COLO829 (cell line): ENCODE measurements around the gene OPCML.

ENCODE experiments used
- DNase-seq: peaks from one replicate; pipeline ENCODE4 v3.0.0; 2012; ENCODE audit warnings: low spot score

Gene OPCML

GRCh38 chr11:132788816-132789325 is 743.4 kb downstream of the OPCML start:
- DNase-seq = no peak

- no peak for DNase-seq
Measured at GRCh38 chr11:132785878-132786277, 746.4 kb downstream of the OPCML start.

GRCh38 chr11:132784441-132784840 is 747.9 kb downstream of the OPCML start:
- DNase-seq = no peak

GRCh38 chr11:132782102-132782501 is 750.2 kb downstream of the OPCML start:
- DNase-seq = no peak

- no peak for DNase-seq
Measured at GRCh38 chr11:132780046-132780445, 752.3 kb downstream of the OPCML start.

GRCh38 chr11:132779497-132779896 is 752.8 kb downstream of the OPCML start:
- no peak for DNase-seq

- DNase-seq = no peak
Measured at GRCh38 chr11:132777067-132777975, 755.0 kb downstream of the OPCML start.

- DNase-seq = no peak
Measured at GRCh38 chr11:132773751-132774150, 758.5 kb downstream of the OPCML start.

- DNase-seq = no peak
Measured at GRCh38 chr11:132772703-132773545, 759.4 kb downstream of the OPCML start.

- DNase-seq = no peak
Measured at GRCh38 chr11:132771746-132772145, 760.6 kb downstream of the OPCML start.

GRCh38 chr11:132770829-132771530 is 761.3 kb downstream of the OPCML start:
- no peak for DNase-seq

GRCh38 chr11:132763503-132763902 is 768.8 kb downstream of the OPCML start:
- DNase-seq = no peak

- no peak for DNase-seq
Measured at GRCh38 chr11:132755934-132756333, 776.4 kb downstream of the OPCML start.

GRCh38 chr11:132751516-132752250 is 780.6 kb downstream of the OPCML start:
- no peak for DNase-seq

GRCh38 chr11:132746305-132746704 is 786.0 kb downstream of the OPCML start:
- no peak for DNase-seq

- DNase-seq = no peak
Measured at GRCh38 chr11:132745306-132745705, 787.0 kb downstream of the OPCML start.

- DNase-seq = no peak
Measured at GRCh38 chr11:132744771-132745170, 787.5 kb downstream of the OPCML start.

GRCh38 chr11:132743601-132744000 is 788.7 kb downstream of the OPCML start:
- DNase-seq = no peak

- no peak for DNase-seq
Measured at GRCh38 chr11:132742929-132743328, 789.4 kb downstream of the OPCML start.

- no peak for DNase-seq
Measured at GRCh38 chr11:132734217-132734616, 798.1 kb downstream of the OPCML start.

GRCh38 chr11:132728026-132728425 is 804.3 kb downstream of the OPCML start:
- DNase-seq = no peak
